ENCODE results near the gene LYST. TPM values are rescaled to one million over a fixed set of nuclear protein-coding genes. Genes with fewer than 3 reads are reported as not detected.

The LYST gene
- total RNA-seq, 1 donor from 2014 or later: 90.2 TPM

- ChIA-PET POLR2A (no interaction called here), CTCF (no interaction called here)
- peaks cover 2% of the 10 kb centered on the region for H3K4me1 Mint-ChIP-seq
- H3K9me3 Mint-ChIP-seq: no peaks in the 10 kb centered on the region
- TF ChIP-seq, protein P1, sequence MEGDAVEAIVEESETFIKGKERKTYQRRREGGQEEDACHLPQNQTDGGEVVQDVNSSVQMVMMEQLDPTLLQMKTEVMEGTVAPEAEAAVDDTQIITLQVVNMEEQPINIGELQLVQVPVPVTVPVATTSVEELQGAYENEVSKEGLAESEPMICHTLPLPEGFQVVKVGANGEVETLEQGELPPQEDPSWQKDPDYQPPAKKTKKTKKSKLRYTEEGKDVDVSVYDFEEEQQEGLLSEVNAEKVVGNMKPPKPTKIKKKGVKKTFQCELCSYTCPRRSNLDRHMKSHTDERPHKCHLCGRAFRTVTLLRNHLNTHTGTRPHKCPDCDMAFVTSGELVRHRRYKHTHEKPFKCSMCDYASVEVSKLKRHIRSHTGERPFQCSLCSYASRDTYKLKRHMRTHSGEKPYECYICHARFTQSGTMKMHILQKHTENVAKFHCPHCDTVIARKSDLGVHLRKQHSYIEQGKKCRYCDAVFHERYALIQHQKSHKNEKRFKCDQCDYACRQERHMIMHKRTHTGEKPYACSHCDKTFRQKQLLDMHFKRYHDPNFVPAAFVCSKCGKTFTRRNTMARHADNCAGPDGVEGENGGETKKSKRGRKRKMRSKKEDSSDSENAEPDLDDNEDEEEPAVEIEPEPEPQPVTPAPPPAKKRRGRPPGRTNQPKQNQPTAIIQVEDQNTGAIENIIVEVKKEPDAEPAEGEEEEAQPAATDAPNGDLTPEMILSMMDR (IDR thresholded peaks at IDR 0.05): no peak
- no peak for ATAC-seq (ENCODE audit: low read depth)
- H3K27me3 Mint-ChIP-seq: no peaks in the 10 kb centered on the region
- H3K27ac Mint-ChIP-seq: no peak overlapping the region
- H3K4me3 Mint-ChIP-seq: no peak overlapping the region
- peaks cover 50% of the 10 kb centered on the region for H3K36me3 Mint-ChIP-seq (ENCODE audit: low read depth)
- no peak for DNase-seq
- intact Hi-C loops (cut with micrococcal nuclease): no loop called here
Observed at GRCh38 chr1:235825229-235825628, 41.5 kb downstream of the LYST start.

GRCh38 chr1:235823684-235824083, 43.0 kb downstream of the LYST start:
- CTCF ChIA-PET: no interaction called here
- TF ChIP-seq, protein P1 (IDR thresholded peaks at IDR 0.05): no peak
- H3K27ac Mint-ChIP-seq: no peak overlapping the region

DNA sequence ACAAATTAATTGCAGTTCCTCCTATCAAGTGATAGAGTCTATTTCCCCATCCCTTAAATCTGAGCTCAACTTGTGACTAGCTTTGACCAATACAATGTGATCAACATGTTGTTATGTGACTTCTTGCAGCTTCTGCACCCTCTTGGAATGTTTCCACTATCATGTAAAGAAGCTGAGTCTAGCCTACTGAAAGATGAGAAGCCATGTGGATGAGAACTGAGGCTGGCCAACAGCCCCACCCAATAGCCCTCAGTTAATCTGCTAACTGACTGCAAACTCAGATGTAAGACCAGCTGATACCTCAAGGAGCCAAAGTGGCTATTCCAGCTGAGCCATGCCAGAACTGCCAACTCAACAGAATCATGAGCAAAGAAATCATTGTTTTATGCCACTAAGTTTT, 44.0 kb downstream of the LYST start:
- TF ChIP-seq, protein P1 (IDR thresholded peaks at IDR 0.05): no peak
- Mint-ChIP-seq H3K27me3 (no peaks in the 10 kb centered on the region), H3K27ac (no peak overlapping the region), H3K4me1 (peaks cover 5% of the 10 kb centered on the region), H3K4me3 (no peak overlapping the region), H3K9me3 (no peaks in the 10 kb centered on the region), H3K36me3 (ENCODE audit: low read depth) (peaks cover 45% of the 10 kb centered on the region)
- ATAC-seq (ENCODE audit: low read depth) (no peak), DNase-seq (no peak)
- ChIA-PET POLR2A (no interaction called here), CTCF (interaction anchor here (1.1 to 2.4 kb wide), 2 partner anchors 43 to 149 kb away, joined by 3 to 8 read pairs; no protein-coding TSS in a partner anchor)
- intact Hi-C loops (cut with micrococcal nuclease): no loop called here

More at GRCh38 chr1:235823684-235824083, 43.0 kb downstream of the LYST start:
- H3K27me3 Mint-ChIP-seq: no peaks in the 10 kb centered on the region
- H3K36me3 Mint-ChIP-seq (ENCODE audit: low read depth): peaks cover 51% of the 10 kb centered on the region
- no peaks in the 10 kb centered on the region for H3K9me3 Mint-ChIP-seq
- intact Hi-C loops (cut with micrococcal nuclease): no loop called here
- H3K4me1 Mint-ChIP-seq: peaks cover 5% of the 10 kb centered on the region
- no peak overlapping the region for H3K4me3 Mint-ChIP-seq
- no peak for ATAC-seq (ENCODE audit: low read depth)
- POLR2A ChIA-PET: no interaction called here
- DNase-seq: no peak

DNA sequence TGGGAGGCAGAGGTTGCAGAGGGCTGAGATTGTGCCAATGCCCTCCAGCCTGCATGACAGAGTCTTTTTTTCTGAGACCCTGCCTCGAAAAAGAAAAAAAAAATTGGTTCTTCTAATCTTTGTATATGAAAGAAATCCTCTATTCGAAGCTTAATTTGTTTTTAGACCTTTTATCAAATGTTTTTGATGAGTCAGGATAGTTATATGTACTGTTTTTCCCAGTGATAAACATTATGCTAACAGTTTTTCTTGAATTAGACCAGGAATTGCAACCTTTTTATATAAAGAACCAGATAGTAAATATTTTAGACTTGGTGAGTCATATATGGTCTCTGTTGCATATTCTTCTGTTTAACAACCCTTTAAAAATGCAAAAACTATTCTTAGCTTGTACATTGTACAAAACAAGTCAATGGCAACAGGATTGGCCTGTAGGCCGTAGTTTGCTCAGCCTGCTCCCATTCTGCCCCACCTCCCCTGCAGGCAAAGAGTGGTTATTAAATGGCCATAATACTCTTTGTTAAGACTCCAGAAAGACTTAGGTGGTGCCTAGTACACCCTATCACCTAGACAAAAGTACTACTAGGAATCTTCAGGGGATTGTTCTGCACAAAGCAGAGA, 45.2 kb downstream of the LYST start:
- DNase-seq: no peak

GRCh38 chr1:235820061-235820460, 46.6 kb downstream of the LYST start:
- no peaks in the 10 kb centered on the region for H3K9me3 Mint-ChIP-seq
- no peak for DNase-seq
- H3K27ac Mint-ChIP-seq: no peak overlapping the region
- H3K4me1 Mint-ChIP-seq: peaks cover 14% of the 10 kb centered on the region
- ChIA-PET POLR2A (interaction anchor here (1.0 kb wide), 1 partner anchor 135 kb away, joined by 4 read pairs; no protein-coding TSS in a partner anchor), CTCF (interaction anchor here (2.4 kb wide), 1 partner anchor 151 kb away, joined by 8 read pairs; no protein-coding TSS in a partner anchor)
- H3K36me3 Mint-ChIP-seq (ENCODE audit: low read depth): peaks cover 35% of the 10 kb centered on the region
- no peak overlapping the region for H3K4me3 Mint-ChIP-seq
- TF ChIP-seq, protein P1 (IDR thresholded peaks at IDR 0.05): no peak
- intact Hi-C loops (cut with micrococcal nuclease): no loop called here
- no peak for ATAC-seq (ENCODE audit: low read depth)
- no peaks in the 10 kb centered on the region for H3K27me3 Mint-ChIP-seq

More for the DNA sequence above, 45.2 kb downstream of the LYST start:
- ChIA-PET POLR2A (no interaction called here), CTCF (interaction anchor here (1.1 to 2.4 kb wide), 2 partner anchors 45 to 150 kb away, joined by 3 to 8 read pairs; no protein-coding TSS in a partner anchor)
- Mint-ChIP-seq H3K9me3 (no peaks in the 10 kb centered on the region), H3K36me3 (ENCODE audit: low read depth) (peaks cover 46% of the 10 kb centered on the region), H3K27ac (no peak overlapping the region), H3K4me1 (peaks cover 15% of the 10 kb centered on the region), H3K4me3 (no peak overlapping the region), H3K27me3 (no peaks in the 10 kb centered on the region)
- no peak for ATAC-seq (ENCODE audit: low read depth)
- TF ChIP-seq, protein P1 (IDR thresholded peaks at IDR 0.05): no peak
- intact Hi-C loops (cut with micrococcal nuclease): no loop called here

Data from activated B cell treated with CpG ODN at 0.5 μM for 24 hours (primary cell).